HG03175 (cell line): ENCODE results near the gene VASH1.

ENCODE experiments used
- ATAC-seq: cut with Tn5 transposase; IDR thresholded peaks from one replicate; pipeline ENCODE4 v1.9.1; 2021; ENCODE audit warnings: mild to moderate bottlenecking, moderate library complexity; ENCODE audit not compliant: unreplicated experiment

VASH1 gene

GRCh38 chr14:76742185-76742584 lies 19.1 kb upstream of the VASH1 start:
- no peak for ATAC-seq

- ATAC-seq = no peak
Observed at GRCh38 chr14:76742966-76743365, 18.3 kb upstream of the VASH1 start.

DNA sequence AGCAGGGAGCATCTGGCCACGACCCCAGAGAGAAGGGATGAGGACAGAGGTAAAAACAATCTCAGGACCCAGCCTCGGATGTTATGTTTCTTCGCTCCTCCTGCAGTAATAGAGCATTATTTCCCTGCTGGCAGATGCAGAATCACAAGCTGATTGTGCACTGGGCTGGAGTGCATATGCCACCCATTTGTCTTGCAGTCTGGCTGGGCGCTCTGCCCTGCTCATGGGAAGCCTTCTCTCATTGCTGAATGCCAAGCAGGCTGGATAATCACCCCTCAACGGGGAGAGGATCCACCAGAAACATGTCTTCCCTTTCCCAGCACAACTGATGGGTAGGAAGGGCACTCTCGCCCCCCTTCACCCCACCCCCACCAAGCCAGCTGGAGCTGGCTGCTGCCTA lies 8.5 kb upstream of the VASH1 start:
- no peak for ATAC-seq

DNA sequence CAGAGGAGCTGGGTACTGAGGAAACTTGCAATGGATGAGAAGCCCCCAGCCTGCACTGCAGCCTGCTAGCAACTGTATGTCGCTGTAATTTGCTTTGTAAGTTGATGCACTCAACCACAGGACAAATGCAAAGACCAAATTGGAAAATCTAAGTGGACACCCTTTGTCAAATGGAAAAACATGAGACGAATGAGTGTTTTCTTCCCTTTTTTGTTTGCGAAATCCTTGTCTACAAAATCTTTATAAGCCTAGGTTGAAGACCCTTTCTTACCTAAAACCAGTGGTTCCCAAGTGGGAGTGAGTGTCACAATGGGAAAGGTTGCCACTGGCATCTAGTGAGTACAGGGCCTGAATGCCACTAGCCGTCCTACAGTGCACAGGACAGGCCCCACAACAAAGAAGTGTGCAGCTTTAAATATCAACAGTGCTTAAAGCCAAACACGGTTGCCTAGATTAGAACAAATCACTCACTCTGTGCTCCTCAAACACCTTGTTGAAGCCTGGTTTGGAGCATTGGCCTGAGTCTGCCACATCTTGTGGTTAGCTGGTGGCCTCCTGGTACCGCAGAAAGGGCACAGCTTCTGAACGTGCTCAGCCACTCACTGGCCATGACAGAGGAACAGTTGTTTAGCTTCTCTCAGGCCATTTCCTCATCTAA lies 7.6 kb upstream of the VASH1 start:
- ATAC-seq = no peak

DNA sequence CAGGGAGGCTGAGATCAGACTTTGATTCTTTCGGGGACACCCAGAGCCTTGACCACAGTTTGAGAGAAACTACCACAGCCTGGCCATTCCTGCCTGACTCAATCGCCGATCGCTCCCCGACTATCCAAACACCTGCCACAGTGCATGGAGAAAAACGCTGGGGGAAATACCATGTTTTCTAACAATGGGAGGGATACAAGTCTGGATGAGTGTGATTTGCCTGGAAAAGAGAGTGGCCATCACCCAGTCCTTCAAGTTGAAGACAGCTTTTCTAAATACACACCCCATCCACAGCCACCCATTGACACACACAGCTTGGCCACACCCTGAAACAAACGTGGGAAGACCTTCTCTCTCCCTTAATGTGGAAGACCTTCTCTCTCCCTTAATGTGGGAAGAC lies 6.7 kb upstream of the VASH1 start:
- ATAC-seq = no peak

GRCh38 chr14:76755610-76756370 lies 5.5 kb upstream of the VASH1 start:
- ATAC-seq = no peak

DNA sequence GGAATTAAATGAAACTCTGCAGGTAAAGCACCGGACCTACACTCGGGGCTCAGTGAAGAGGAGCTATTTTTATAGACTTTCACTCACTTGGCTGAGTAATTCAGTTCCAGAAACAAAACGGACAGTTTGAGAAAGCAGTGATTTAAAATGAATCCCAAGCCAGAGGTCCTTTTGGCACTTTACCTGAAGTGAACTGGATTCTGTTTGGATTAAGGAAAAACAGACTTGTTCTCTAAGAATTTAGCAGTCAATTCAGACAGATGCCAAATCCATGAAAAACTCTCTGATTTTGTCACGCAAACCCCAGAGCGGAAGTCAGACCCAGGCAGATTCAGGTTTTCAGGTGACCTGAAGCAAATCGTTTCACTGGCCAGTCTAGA lies 4.9 kb upstream of the VASH1 start:
- ATAC-seq = no peak

- ATAC-seq = no peak
Observed at GRCh38 chr14:76759589-76759988, 1.7 kb upstream of the VASH1 start.

DNA sequence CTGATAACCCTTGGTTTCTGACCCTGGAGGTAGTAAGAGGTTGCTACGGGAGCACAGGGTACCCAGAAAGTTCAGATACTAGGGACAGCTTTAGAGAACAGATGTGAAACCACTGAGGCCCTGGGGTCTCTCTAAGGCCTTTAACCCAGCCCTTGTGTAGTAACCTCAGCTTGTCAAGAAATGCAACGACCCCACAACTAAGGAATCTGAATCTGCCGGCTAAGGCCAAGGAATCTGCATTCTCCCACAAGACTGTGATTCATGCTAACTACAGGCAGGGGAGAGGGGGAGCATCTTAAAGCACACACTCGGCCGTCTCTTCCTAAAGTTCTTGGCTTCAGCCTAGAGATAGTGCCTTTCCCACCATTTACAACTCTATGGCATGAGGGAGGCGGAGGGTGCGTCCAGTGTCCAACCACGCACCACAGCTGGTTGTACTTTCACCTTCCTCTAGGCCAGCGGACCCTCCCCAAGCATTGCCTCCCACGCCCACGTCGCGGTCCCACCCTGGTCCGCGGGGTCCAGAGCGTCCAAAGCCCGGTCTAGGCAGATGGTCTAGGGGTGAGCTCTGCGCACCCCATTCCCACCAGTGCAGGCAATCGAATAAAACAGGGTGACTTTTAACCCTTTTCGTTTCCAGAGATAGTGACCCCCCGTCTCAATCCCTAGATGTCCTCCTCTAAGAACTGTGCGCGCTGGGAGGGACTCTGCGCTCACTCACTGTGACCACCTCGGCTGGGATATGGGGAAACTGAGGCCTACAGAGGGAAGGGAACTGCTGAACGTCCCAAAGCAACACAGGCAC lies 735 bp upstream of the VASH1 start:
- ATAC-seq = no peak

- ATAC-seq = no peak
Observed at GRCh38 chr14:76761960-76762410, 717 bp downstream of the VASH1 start.

GRCh38 chr14:76762411-76763095 lies 1.3 kb downstream of the VASH1 start:
- no peak for ATAC-seq

- ATAC-seq = no peak
Observed at GRCh38 chr14:76763096-76764041, 2.1 kb downstream of the VASH1 start.

DNA sequence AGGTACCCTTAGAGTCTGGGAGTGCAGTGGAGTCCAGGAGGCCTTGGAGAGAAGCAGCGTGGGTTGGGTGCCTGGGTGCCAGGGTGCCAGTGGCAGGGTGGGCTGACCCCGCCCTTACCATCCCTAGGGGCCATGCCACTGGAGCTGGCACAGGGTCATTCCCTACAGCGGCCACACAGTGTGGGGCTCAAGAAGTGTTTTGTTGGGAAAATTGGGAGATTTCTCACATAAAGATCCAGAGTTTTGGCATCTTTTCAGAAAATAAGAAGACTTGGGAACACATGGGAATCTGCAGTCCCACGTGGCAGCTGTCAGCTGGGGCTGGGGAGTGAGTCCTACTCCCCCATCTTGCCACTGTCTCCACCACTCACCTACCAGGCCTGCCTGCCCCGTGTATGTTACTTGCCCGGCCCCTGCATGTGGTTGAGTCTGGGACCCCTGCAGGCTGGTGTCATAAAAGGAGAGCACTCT lies 4.2 kb downstream of the VASH1 start:
- no peak for ATAC-seq

DNA sequence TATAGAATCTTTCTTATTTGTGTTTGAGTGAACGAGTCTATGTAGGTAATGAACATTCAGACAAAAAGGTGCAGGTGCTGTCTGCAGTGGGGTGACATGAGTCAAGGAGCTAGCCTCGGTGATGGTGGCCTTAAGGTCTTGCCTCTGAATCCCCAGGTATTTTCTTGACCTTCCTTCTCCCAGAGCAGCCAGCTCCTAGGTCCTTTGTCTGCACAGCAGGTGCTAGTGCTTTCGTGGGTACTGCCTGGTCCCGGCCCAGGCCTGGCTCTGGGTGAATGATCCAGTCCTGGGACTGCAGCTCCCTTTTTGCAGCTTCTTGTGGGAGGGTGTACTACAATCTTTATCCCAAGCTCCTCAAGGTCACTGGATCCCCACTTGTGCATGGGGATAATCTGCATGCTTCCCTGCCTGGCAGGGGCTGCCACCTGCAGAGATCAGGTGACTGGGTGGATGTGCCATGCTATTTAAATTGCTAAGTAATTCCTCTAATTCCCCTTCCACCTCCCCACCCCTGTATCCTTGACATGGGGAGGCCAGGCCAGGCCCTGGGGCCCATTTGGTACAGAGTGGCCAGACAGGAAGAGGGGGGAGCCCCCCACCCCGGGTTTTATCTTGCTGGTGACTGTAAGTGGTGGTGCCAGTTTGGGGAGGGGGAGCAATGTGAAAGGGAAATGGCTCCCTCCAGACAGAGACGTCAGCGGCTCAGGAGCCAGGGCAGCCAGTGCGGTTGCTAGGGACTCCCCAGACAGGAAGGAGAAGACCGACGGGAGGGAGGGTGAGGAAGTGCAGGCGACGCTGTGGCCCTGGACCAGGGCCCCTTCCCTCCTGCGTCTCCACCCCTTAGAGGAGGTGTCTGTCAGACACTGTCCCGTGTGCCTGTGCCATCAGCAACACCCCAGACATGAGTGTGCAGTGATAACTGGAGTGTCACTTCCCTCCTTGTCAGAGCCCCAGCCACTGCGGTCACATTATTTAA lies 6.7 kb downstream of the VASH1 start:
- ATAC-seq = peak; percentile 85

- no peak for ATAC-seq
Observed at GRCh38 chr14:76768671-76769500, 7.6 kb downstream of the VASH1 start.

DNA sequence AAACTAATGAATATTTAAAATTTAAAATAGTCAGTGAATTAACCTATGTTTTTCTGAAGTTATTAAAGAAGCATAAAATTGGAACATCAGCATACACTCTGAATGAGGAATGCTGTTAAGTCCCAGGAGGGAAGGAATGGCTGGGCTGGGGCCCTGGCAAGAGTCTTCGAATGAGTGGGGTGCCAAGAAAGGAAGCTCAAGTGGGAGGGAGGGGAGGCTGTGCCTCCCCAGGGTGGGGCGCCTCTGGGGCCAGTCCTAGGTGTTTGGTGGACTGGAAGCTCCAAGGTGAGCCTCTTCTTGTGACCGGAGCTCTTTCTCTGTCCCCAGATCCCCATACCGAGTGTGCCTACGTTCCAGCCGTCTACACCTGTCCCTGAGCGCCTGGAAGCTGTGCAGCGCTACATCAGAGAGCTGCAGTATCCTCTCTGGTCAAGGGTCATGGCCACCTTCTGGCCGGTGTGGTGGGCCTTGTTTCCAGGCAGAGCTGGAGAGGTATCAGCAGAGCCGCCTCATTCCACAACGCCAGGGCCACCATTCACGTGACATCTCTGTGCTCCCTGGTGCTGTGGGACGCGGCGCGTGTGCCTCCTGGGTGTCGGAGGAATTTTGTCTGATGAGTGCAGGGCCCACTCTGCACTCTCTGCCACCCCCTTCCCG lies 8.5 kb downstream of the VASH1 start:
- ATAC-seq = no peak
